Esophagus muscularis mucosa (tissue), 4 donors: ENCODE measurements around the gene SH3BP5L. TPM values are rescaled to one million over a fixed set of nuclear protein-coding genes. Genes with fewer than 3 reads are reported as not detected.
A peak's percentile ranks its signal among the peaks of the same experiment; 100 is the strongest.

Source experiments
- DNase-seq: peaks from one replicate; pipeline ENCODE4 v3.0.0-alpha.2; 2017; ENCODE audit errors: extremely low spot score
- H3K27ac ChIP-seq, 4 donors: fragments of 200-600 bp; sonication (generic); replicated peaks in 1 of 4; 1 replicate in 3 of 4; 2 replicates in 1 of 4; pipeline ENCODE4 v1.5.1; 2016 to 2019; ENCODE audit warnings: mild to moderate bottlenecking in 1 of 4
- H3K27me3 ChIP-seq, 4 donors: fragments of 200-600 bp; sonication (generic); one replicate each; pipeline versions ENCODE4 v1.5.1 to v1.6.0; 2016 to 2019
- H3K36me3 ChIP-seq, 4 donors: fragments of 200-600 bp; sonication (generic); one replicate each; pipeline ENCODE4 v1.5.1; 2016 to 2019
- H3K4me1 ChIP-seq, 4 donors: fragments of 200-600 bp; sonication (generic); one replicate each; pipeline ENCODE4 v1.5.1; 2016 to 2019
- H3K4me3 ChIP-seq, 4 donors: fragments of 200-600 bp; sonication (generic); 1 replicate in 2 of 4; 2 replicates in 2 of 4; pipeline ENCODE4 v1.5.1; 2016 to 2019; ENCODE audit warnings: mild to moderate bottlenecking in 4 of 4, moderate library complexity in 1 of 4
- H3K9me3 ChIP-seq, 4 donors: fragments of 200-600 bp; sonication (generic); 1 replicate in 3 of 4; 2 replicates in 1 of 4; pipeline ENCODE4 v1.5.1; 2016 to 2019
- EP300 ChIP-seq: sonication (generic); formaldehyde crosslinking; IDR thresholded peaks from one replicate; pipeline ENCODE4 v1.6.1; 2017; ENCODE audit warnings: antibody characterized with exemption
- POLR2A ChIP-seq: fragments of 450-650 bp; IDR thresholded peaks from one replicate; pipeline ENCODE4 v1.6.1; 2017; ENCODE audit warnings: antibody characterized with exemption, moderate library complexity, mild to moderate bottlenecking, low read depth
- POLR2AphosphoS5 ChIP-seq, 2 donors: sonication (generic); formaldehyde crosslinking; IDR thresholded peaks; one replicate each; pipeline ENCODE4 v1.6.1; 2017; ENCODE audit warnings: antibody characterized with exemption in 2 of 2
- WGBS: methylation state at CpG from one replicate; pipeline ENCODE4 v1.1.5; 2018; 5-methylcytosine and 5-hydroxymethylcytosine counted together
- intact Hi-C: fragments of 100-400 bp; cut with DNase I; formaldehyde crosslinking; loops from one replicate; pipeline ENCODE4 v1.15.1; 2023
- total RNA-seq, 4 donors: library from RNA; depleted of rRNA; stranded (reverse); fragments of >200 nt; gene quantifications; one replicate each; pipeline versions ENCODE4 v1.1.0 to v1.2.1, GENCODE V29; 2016
- TF ChIP-seq, protein P1 (sequence below), 3 experiments: fragments of 200-600 bp in 2 of 3; fragments of 450-650 bp in 1 of 3; sonication (generic) in 2 of 3; IDR thresholded peaks; one replicate each; pipeline ENCODE4 v1.5.1; 2017 to 2019; ENCODE audit warnings: antibody characterized with exemption in 3 of 3, mild to moderate bottlenecking in 2 of 3, moderate library complexity in 1 of 3

SH3BP5L gene
- total RNA-seq, 4 donors from 2014 or later, result 19.9 to 36.2 (median 28.3) TPM

DNA sequence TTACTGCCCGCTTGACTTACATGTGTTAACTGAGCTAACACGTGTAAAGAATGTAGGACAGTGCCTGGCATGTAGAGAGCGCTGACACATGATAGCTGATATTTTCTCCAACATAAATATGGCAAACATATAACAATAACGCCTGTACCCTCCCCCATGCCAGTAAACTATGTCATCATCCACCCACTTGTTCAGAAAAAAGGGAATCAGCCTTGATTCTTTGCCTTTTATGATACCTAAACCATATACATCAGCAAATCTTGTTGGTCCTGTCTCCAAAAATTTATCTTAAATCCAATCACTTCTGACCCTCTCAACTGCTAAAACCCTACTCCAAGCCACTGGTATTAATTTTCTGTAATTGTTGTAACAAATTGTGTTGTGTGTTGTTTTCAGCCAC is 34.3 kb upstream of the SH3BP5L start:
- intact Hi-C loops, result no loop called here
- no peaks in the 10 kb centered on the region for H3K9me3 ChIP-seq
- no peak for TF ChIP-seq EP300
- H3K27ac ChIP-seq, result peak overlapping the region in 3 of 4 donors; percentile 92 to 95 (median 95)
- no peak for DNase-seq
- 79% methylated on average over 4 of the region's 4 CpGs for WGBS
- H3K4me3 ChIP-seq, result no peak overlapping the region
- H3K4me1 ChIP-seq, result peaks cover 39 to 44% (median 43%) of the 10 kb centered on the region in 4 donors
- H3K27me3 ChIP-seq, result no peaks in the 10 kb centered on the region
- H3K36me3 ChIP-seq, result peaks cover 0 to 11% (median 8%) of the 10 kb centered on the region in 4 donors

DNA sequence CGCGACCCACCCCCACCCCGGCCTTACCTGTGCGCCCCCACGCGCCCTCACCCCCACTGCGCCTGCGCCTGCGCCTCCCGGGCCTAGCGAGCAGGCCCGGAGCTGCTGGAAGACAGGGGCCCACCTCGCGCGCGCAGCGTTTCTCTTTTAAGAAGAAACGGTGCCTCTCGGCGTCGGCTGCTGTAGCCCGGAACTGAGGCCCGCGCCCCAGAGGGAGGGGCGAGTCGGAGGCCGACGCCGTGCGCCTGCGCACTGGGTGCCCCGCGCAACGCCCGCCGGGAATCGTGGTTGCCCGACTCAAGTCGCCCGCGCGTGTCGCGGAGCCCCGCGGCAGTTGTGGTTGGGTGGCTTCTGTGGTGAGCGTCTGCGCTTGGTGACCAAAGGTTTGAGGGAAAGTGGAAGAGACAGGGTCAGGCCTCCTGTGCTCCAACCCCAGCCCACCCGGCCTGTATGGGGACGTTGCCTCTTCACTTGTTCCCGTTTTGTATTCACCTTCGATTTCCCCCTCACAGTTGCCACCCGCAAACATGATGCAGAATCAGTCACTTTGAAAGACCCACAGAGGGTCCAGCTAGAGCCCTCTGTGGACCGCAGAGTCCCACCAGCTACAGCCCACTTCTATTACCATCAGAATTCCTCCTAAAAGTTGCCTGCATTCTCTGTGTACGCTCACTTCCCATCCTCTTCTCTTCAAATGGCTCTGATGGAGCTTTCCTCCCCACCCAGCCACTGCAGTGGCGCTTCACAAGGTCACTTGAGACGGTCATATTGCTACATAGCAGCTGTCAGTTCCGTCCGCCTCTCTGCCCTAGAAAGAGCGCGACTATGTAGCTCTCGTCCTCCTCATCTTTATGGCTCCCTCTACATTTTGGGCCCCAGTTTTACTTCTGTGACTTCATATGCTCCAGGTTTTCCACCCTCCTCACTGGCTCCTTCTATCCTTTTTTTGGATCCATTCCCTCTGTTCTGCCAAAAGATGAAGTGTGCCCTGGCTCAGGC is 33.5 kb upstream of the SH3BP5L start, which contains the start of gene ZNF692:
ZNF692 (minus strand) TSS at position 195 of the 999 bp plus-strand sequence. CDS start 776 bp downstream, outside the sequence.
- Histone ChIP-seq H3K27ac (peak within 1 kb of the TSS; percentile 87 to 95 (median 94)), H3K36me3 (peaks cover 0 to 16% (median 14%) of the 10 kb centered on the region in 4 donors), H3K27me3 (no peaks in the 10 kb centered on the region), H3K4me3 (peak within 1 kb of the TSS; percentile 61 to 71 (median 64)), H3K4me1 (peaks cover 37 to 44% (median 43%) of the 10 kb centered on the region in 4 donors), H3K9me3 (no peaks in the 10 kb centered on the region)
- peak; percentile 94 to 98 for TF ChIP-seq POLR2AphosphoS5 (IDR thresholded peaks at IDR 0.05)
- TF ChIP-seq POLR2A, result peak; percentile 83
- no peak for TF ChIP-seq EP300
- TF ChIP-seq, protein P1, sequence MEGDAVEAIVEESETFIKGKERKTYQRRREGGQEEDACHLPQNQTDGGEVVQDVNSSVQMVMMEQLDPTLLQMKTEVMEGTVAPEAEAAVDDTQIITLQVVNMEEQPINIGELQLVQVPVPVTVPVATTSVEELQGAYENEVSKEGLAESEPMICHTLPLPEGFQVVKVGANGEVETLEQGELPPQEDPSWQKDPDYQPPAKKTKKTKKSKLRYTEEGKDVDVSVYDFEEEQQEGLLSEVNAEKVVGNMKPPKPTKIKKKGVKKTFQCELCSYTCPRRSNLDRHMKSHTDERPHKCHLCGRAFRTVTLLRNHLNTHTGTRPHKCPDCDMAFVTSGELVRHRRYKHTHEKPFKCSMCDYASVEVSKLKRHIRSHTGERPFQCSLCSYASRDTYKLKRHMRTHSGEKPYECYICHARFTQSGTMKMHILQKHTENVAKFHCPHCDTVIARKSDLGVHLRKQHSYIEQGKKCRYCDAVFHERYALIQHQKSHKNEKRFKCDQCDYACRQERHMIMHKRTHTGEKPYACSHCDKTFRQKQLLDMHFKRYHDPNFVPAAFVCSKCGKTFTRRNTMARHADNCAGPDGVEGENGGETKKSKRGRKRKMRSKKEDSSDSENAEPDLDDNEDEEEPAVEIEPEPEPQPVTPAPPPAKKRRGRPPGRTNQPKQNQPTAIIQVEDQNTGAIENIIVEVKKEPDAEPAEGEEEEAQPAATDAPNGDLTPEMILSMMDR (IDR thresholded peaks at IDR 0.05), result peak in 1 of 3 experiments; percentile 5
- intact Hi-C loops, result loop anchor here (2.0 kb wide), 1 partner anchor 14 kb away; no protein-coding TSS in a partner anchor
- DNase-seq, result peak; percentile 99
- 8% methylated on average over 51 of the region's 62 CpGs for WGBS

DNA sequence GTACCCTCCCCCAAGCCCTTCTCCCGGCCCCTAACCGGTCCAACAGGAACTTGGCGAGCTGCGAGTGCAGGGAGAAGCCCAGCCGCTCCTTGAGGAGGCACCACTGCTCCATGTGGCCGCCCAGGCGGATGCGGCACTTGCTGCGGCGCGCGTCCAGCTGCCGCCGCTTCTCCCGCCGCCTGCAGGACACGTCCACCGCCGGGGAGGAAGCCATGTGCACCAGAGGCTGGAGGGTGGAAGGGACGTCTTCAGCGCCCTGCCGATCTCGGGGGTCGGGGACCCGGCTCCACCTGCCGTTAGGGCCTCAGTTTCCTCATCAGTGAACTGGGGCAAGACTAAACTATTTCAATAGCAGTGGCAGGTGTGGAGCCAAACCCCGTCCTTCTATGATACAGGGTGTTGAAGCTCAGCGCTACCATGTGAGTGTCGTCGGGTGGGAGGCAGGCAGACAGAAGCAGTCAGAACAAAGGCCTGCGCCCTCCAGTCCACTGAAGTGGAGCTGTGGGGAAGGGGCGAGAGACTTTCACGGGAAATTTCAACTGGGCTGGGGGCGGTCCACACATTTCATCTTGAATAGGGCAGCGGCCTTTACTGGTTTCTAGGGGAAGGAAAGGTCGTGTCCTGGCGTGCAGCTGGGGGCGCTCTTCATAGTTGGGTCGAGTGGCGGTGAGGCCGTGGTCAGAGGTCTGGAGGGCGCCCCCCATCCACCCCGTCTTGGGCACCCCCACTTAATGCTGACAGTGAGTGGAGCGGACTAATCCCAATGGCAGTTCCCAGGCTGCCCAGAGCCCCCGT is 32.6 kb upstream of the SH3BP5L start:
- H3K4me1 ChIP-seq, result peaks cover 28 to 42% (median 37%) of the 10 kb centered on the region in 4 donors
- WGBS, result 3% methylated on average over 11 of the region's 45 CpGs
- no peaks in the 10 kb centered on the region for H3K27me3 ChIP-seq
- H3K9me3 ChIP-seq, result no peaks in the 10 kb centered on the region
- H3K36me3 ChIP-seq, result peaks cover 0 to 22% (median 21%) of the 10 kb centered on the region in 4 donors
- peak overlapping the region; percentile 87 to 95 (median 94) for H3K27ac ChIP-seq
- intact Hi-C loops, result loop anchor here (2.0 kb wide), 1 partner anchor 15 kb away; no protein-coding TSS in a partner anchor
- DNase-seq, result no peak
- peak overlapping the region; percentile 61 to 71 (median 64) for H3K4me3 ChIP-seq
- TF ChIP-seq, protein P1 (IDR thresholded peaks at IDR 0.05), result peak; percentile 20 to 37 (median 24)
- TF ChIP-seq POLR2AphosphoS5 (IDR thresholded peaks at IDR 0.05), result peak; percentile 50 to 56
- no peak for TF ChIP-seq POLR2A

DNA sequence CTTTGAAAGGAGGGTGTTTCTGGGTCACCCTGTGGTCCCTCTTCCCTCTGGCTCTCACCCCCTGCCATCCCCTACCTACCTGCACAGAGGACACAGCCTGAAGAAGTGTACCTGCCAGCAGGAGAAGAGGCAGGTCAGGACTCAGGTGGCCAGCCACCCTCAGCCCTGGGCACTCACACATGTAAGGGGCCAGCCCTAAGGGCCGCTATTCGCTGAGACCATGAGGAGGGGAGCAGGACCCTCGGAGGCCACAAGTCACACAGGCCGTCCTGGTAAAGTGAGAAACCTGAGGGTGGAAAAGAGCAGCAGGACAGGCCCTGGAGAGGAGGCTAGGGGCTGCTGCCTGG is 32.0 kb upstream of the SH3BP5L start:
- Histone ChIP-seq H3K27me3 (no peaks in the 10 kb centered on the region), H3K27ac (peak overlapping the region; percentile 87 to 95 (median 94)), H3K9me3 (no peaks in the 10 kb centered on the region), H3K4me3 (peak overlapping the region; percentile 61 to 71 (median 64)), H3K36me3 (peaks cover 0 to 22% (median 22%) of the 10 kb centered on the region in 4 donors), H3K4me1 (peaks cover 25 to 41% (median 32%) of the 10 kb centered on the region in 4 donors)
- no peak for DNase-seq
- WGBS, result 24% methylated on average over 4 of the region's 4 CpGs
- TF ChIP-seq EP300, result no peak
- TF ChIP-seq, protein P1 (IDR thresholded peaks at IDR 0.05), result no peak
- TF ChIP-seq POLR2A, result no peak
- no peak for TF ChIP-seq POLR2AphosphoS5 (IDR thresholded peaks at IDR 0.05)
- intact Hi-C loops, result loop anchor here (2.0 kb wide), 1 partner anchor 15 kb away; no protein-coding TSS in a partner anchor
